SK-N-SH treated with all-trans-retinoic acid at 6 μM for 48 hours (cell line): ENCODE results near the gene ADARB2.

ENCODE experiments used
- ATAC-seq: fragments of 200-7000 bp; cut with Tn5 transposase; 3 replicates; pipeline ENCODE4 v1.9.1; 2020; ENCODE audit warnings: mild to moderate bottlenecking, moderate library complexity
- ARNTL ChIP-seq: fragments of 450-650 bp; formaldehyde crosslinking; IDR thresholded peaks from 2 replicates; pipeline ENCODE4 v1.5.0; 2020; ENCODE audit warnings: low read depth, mild to moderate bottlenecking, moderate library complexity, borderline replicate concordance
- BACH2 ChIP-seq: fragments of 250-450 bp; sonication (Bioruptor Pico); IDR thresholded peaks from 2 replicates; pipeline ENCODE4 v1.9.0; 2021; ENCODE audit warnings: mild to moderate bottlenecking, borderline replicate concordance
- CREB5 ChIP-seq: fragments of 250-450 bp; sonication (Bioruptor Pico); IDR thresholded peaks from 2 replicates; pipeline ENCODE4 v1.5.1; 2020; ENCODE audit warnings: low read depth, mild to moderate bottlenecking, moderate library complexity
- CSDC2 ChIP-seq: fragments of 250-450 bp; sonication (Bioruptor Pico); IDR thresholded peaks from 2 replicates; pipeline ENCODE4 v1.5.0; 2020; ENCODE audit warnings: mild to moderate bottlenecking, moderate library complexity
- CSRNP3 ChIP-seq: fragments of 250-450 bp; sonication (Bioruptor Pico); IDR thresholded peaks from 2 replicates; pipeline ENCODE4 v1.5.1; 2021; ENCODE audit warnings: mild to moderate bottlenecking, moderate library complexity
- ESRRG ChIP-seq: fragments of 250-450 bp; sonication (Bioruptor Pico); IDR thresholded peaks from 2 replicates; pipeline ENCODE4 v1.6.1; 2021; ENCODE audit warnings: mild to moderate bottlenecking
- GLIS3 ChIP-seq: fragments of 250-450 bp; sonication (Bioruptor Pico); IDR thresholded peaks from 2 replicates; pipeline ENCODE4 v1.5.0; 2020; ENCODE audit warnings: mild to moderate bottlenecking, moderate library complexity
- OSR1 ChIP-seq: fragments of 250-450 bp; sonication (Bioruptor Pico); IDR thresholded peaks from 2 replicates; pipeline ENCODE4 v1.8.0; 2022; ENCODE audit warnings: moderate library complexity, mild to moderate bottlenecking, inconsistent platforms
- PPARA ChIP-seq: fragments of 250-450 bp; sonication (Bioruptor Pico); IDR thresholded peaks from 2 replicates; pipeline ENCODE4 v1.5.0; 2020; ENCODE audit warnings: mild to moderate bottlenecking, borderline replicate concordance
- RARB ChIP-seq: fragments of 250-450 bp; sonication (Bioruptor Pico); IDR thresholded peaks from 2 replicates; pipeline ENCODE4 v1.8.0; 2021; ENCODE audit warnings: mild to moderate bottlenecking, moderate library complexity
- SNAI2 ChIP-seq: fragments of 250-450 bp; sonication (Bioruptor Pico); IDR thresholded peaks from 2 replicates; pipeline ENCODE4 v1.5.0; 2020; ENCODE audit warnings: mild to moderate bottlenecking, moderate library complexity
- TCF4 ChIP-seq: fragments of 250-450 bp; sonication (Bioruptor Pico); IDR thresholded peaks from 2 replicates; pipeline ENCODE4 v1.8.0; 2021; ENCODE audit warnings: mild to moderate bottlenecking, moderate library complexity, borderline replicate concordance
- TOX ChIP-seq: fragments of 250-450 bp; sonication (Bioruptor Pico); IDR thresholded peaks from 2 replicates; pipeline ENCODE4 v1.8.0; 2021; ENCODE audit warnings: mild to moderate bottlenecking, moderate library complexity, borderline replicate concordance
- ZC3H10 ChIP-seq: fragments of 250-450 bp; sonication (Bioruptor Pico); IDR thresholded peaks from 2 replicates; pipeline ENCODE4 v1.5.1; 2021; ENCODE audit warnings: mild to moderate bottlenecking, moderate library complexity
- ZFP3 ChIP-seq: fragments of 250-450 bp; sonication (Bioruptor Pico); IDR thresholded peaks from 2 replicates; pipeline ENCODE4 v1.5.0; 2020; ENCODE audit warnings: mild to moderate bottlenecking, moderate library complexity
- ZFP30 ChIP-seq: fragments of 450-650 bp; formaldehyde crosslinking; IDR thresholded peaks from 2 replicates; pipeline ENCODE4 v1.5.0; 2022; ENCODE audit warnings: mild to moderate bottlenecking, moderate library complexity
- ZNF565 ChIP-seq: fragments of 450-650 bp; formaldehyde crosslinking; conservative IDR thresholded peaks from 2 replicates; pipeline ENCODE4 v1.5.0; 2020; ENCODE audit warnings: low read depth, mild to moderate bottlenecking, moderate library complexity
- ZNF70 ChIP-seq: fragments of 450-650 bp; formaldehyde crosslinking; IDR thresholded peaks from 2 replicates; pipeline ENCODE4 v1.5.0; 2020; ENCODE audit warnings: mild to moderate bottlenecking, moderate library complexity
- ZNF8 ChIP-seq: fragments of 450-650 bp; formaldehyde crosslinking; IDR thresholded peaks from 2 replicates; pipeline ENCODE4 v1.5.0; 2020; ENCODE audit warnings: mild to moderate bottlenecking, moderate library complexity
- TF ChIP-seq, protein P1 (sequence below): fragments of 250-450 bp; sonication (Bioruptor Pico); IDR thresholded peaks from 2 replicates; pipeline ENCODE4 v1.5.0; 2020; ENCODE audit warnings: mild to moderate bottlenecking, moderate library complexity
- TF ChIP-seq, protein P2 (sequence below): fragments of 250-450 bp; sonication (Bioruptor Pico); IDR thresholded peaks from 2 replicates; pipeline ENCODE4 v1.8.0; 2021; ENCODE audit warnings: low read depth, mild to moderate bottlenecking, moderate library complexity, borderline replicate concordance
- TF ChIP-seq, protein P3 (sequence below): fragments of 250-450 bp; sonication (Bioruptor Pico); IDR thresholded peaks from 2 replicates; pipeline ENCODE4 v1.8.0; 2020; ENCODE audit warnings: mild to moderate bottlenecking, moderate library complexity, borderline replicate concordance

ADARB2 gene

DNA sequence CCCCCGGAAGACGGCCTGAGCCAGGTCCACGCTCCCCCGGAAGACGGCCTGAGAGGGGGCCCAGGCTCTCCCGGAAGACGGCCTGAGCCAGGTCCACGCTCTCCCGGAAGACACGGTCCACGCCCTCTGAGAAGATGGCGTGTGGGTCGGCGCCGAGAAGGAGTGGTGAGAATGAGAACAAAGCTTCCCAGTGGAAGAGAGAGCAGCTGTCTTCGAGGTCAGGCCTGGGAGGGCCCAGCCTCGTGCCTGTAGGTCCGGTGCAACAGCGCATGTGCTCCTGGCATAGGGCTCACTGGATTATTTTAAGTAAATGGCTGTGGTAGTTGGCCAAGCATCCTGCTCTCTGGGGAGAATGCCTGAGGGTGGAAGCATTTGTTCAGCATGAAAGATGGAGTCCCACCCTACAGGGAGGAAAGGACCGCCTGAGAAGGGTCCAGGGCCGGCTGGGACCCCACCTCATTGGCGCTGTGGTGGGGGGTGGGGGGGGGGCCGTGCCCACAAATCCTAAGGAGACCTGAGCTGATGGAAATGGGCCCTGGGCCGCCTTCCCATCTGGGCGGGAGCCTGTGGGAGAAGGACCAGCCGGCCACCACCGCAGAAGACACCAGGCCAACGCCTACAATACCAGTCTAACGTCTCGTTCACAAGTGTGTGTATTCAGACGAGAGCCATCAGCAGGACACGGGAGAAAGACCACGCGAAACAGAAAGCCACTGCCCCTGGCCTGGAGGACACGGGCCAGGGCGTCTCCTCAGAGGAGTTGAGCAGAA lies 471.1 kb downstream of the ADARB2 start:
- no peak for ATAC-seq
- TF ChIP-seq TOX (CRISPR knock-in tag) (no peak), ESRRG (CRISPR knock-in tag) (no peak), ZFP30 (no peak), ARNTL (CRISPR knock-in tag) (no peak), CREB5 (no peak)
- TF ChIP-seq, protein P1, sequence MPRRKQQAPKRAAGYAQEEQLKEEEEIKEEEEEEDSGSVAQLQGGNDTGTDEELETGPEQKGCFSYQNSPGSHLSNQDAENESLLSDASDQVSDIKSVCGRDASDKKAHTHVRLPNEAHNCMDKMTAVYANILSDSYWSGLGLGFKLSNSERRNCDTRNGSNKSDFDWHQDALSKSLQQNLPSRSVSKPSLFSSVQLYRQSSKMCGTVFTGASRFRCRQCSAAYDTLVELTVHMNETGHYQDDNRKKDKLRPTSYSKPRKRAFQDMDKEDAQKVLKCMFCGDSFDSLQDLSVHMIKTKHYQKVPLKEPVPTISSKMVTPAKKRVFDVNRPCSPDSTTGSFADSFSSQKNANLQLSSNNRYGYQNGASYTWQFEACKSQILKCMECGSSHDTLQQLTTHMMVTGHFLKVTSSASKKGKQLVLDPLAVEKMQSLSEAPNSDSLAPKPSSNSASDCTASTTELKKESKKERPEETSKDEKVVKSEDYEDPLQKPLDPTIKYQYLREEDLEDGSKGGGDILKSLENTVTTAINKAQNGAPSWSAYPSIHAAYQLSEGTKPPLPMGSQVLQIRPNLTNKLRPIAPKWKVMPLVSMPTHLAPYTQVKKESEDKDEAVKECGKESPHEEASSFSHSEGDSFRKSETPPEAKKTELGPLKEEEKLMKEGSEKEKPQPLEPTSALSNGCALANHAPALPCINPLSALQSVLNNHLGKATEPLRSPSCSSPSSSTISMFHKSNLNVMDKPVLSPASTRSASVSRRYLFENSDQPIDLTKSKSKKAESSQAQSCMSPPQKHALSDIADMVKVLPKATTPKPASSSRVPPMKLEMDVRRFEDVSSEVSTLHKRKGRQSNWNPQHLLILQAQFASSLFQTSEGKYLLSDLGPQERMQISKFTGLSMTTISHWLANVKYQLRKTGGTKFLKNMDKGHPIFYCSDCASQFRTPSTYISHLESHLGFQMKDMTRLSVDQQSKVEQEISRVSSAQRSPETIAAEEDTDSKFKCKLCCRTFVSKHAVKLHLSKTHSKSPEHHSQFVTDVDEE (CRISPR knock-in tag) = no peak

- TF ChIP-seq ZC3H10 (no peak), ZNF565 (CRISPR knock-in tag) (no peak), ZNF70 (no peak), PPARA (CRISPR knock-in tag) (no peak), BACH2 (CRISPR knock-in tag) (no peak), ESRRG (CRISPR knock-in tag) (no peak), ZNF8 (CRISPR knock-in tag) (no peak), ZFP3 (CRISPR knock-in tag) (no peak), ZFP30 (no peak), CSDC2 (CRISPR knock-in tag) (no peak), TOX (CRISPR knock-in tag) (no peak), CSRNP3 (CRISPR knock-in tag) (no peak), TCF4 (CRISPR knock-in tag) (no peak), OSR1 (no peak), GLIS3 (CRISPR knock-in tag) (no peak), RARB (CRISPR knock-in tag) (no peak), SNAI2 (CRISPR knock-in tag) (no peak)
- TF ChIP-seq, protein P2, sequence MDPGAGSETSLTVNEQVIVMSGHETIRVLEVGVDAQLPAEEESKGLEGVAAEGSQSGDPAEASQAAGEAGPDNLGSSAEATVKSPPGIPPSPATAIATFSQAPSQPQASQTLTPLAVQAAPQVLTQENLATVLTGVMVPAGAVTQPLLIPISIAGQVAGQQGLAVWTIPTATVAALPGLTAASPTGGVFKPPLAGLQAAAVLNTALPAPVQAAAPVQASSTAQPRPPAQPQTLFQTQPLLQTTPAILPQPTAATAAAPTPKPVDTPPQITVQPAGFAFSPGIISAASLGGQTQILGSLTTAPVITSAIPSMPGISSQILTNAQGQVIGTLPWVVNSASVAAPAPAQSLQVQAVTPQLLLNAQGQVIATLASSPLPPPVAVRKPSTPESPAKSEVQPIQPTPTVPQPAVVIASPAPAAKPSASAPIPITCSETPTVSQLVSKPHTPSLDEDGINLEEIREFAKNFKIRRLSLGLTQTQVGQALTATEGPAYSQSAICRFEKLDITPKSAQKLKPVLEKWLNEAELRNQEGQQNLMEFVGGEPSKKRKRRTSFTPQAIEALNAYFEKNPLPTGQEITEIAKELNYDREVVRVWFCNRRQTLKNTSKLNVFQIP (CRISPR knock-in tag) = no peak
- TF ChIP-seq, protein P3, sequence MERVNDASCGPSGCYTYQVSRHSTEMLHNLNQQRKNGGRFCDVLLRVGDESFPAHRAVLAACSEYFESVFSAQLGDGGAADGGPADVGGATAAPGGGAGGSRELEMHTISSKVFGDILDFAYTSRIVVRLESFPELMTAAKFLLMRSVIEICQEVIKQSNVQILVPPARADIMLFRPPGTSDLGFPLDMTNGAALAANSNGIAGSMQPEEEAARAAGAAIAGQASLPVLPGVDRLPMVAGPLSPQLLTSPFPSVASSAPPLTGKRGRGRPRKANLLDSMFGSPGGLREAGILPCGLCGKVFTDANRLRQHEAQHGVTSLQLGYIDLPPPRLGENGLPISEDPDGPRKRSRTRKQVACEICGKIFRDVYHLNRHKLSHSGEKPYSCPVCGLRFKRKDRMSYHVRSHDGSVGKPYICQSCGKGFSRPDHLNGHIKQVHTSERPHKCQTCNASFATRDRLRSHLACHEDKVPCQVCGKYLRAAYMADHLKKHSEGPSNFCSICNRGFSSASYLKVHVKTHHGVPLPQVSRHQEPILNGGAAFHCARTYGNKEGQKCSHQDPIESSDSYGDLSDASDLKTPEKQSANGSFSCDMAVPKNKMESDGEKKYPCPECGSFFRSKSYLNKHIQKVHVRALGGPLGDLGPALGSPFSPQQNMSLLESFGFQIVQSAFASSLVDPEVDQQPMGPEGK (CRISPR knock-in tag) = no peak
- TF ChIP-seq, protein P1 (CRISPR knock-in tag) = no peak
- no peak for ATAC-seq
Observed at GRCh38 chr10:1264001-1264400, 473.3 kb downstream of the ADARB2 start.
